ENCODE measurements around the gene ZNF316.

- TF ChIP-seq POLR2AphosphoS5 (IDR thresholded peaks at IDR 0.05): no peak
- TF ChIP-seq POLR2A (IDR thresholded peaks at IDR 0.05): no peak
- TF ChIP-seq, protein P1, sequence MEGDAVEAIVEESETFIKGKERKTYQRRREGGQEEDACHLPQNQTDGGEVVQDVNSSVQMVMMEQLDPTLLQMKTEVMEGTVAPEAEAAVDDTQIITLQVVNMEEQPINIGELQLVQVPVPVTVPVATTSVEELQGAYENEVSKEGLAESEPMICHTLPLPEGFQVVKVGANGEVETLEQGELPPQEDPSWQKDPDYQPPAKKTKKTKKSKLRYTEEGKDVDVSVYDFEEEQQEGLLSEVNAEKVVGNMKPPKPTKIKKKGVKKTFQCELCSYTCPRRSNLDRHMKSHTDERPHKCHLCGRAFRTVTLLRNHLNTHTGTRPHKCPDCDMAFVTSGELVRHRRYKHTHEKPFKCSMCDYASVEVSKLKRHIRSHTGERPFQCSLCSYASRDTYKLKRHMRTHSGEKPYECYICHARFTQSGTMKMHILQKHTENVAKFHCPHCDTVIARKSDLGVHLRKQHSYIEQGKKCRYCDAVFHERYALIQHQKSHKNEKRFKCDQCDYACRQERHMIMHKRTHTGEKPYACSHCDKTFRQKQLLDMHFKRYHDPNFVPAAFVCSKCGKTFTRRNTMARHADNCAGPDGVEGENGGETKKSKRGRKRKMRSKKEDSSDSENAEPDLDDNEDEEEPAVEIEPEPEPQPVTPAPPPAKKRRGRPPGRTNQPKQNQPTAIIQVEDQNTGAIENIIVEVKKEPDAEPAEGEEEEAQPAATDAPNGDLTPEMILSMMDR (IDR thresholded peaks at IDR 0.05): no peak
- TF ChIP-seq EP300 (IDR thresholded peaks at IDR 0.05): no peak
Measured at GRCh38 chr7:6612819-6613218, 24.3 kb upstream of the ZNF316 start.
